Inferior parietal cortex (tissue), 1 donor: Measurements from ENCODE around the gene KRT83.
A peak's percentile ranks its signal among the peaks of the same experiment; 100 is the strongest.
"Not testable (repeated sequence)": the region's sequence is repeated elsewhere in the genome, so short reads cannot be mapped to it uniquely, and the experiment has no call there.

Experiments used
- DNase-seq: peaks from one replicate; pipeline ENCODE4 v3.0.0-alpha.2; 2016; ENCODE audit errors: extremely low spot score

Gene KRT83

DNA sequence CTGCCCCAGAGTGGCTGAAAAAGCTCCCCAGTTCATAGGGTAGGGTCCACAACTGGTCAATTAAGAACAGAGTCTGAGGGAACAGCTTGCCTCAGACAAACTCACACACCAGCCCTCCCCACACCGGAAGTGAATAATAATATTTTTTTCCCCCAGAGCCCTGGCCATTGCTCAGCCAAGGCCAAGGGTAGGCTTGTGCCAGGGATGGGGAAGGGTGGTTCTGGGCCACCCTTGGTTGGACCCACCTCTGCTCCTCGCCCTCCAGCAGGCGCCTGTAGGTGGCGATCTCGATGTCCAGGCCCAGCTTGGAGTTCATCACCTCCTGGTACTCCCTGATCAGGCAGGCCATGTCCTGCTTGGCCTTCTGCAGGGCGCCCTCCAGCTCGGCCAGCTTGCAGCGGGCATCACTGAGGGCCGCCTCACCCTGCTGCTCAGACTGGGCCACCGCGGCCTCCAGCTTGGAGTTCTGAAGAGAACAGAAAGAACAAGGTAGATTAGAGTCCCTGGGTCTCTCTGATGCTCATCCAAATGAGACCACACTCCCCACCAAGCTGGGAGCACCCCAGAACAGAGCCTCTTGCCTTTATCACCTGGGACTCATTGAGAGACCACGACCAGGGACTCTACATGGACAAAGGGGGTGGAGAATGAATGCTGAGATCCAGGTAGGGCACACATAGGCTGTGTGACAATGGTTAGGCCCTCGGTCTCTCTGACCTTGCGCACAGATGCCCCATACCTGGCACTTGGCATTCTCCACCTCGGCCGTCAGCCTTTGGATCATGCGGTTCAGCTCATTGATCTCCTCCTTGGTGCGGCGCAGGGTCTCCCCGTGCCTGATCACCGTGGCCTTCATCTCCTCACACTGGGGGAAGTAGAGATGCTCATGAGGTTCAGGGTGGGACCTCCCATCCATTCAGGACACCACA lies 34.1 kb downstream of the KRT83 start:
- not testable (repeated sequence) for DNase-seq

- DNase-seq, result no peak
Observed at GRCh38 chr12:52285851-52286530, 35.2 kb downstream of the KRT83 start.

GRCh38 chr12:52285172-52285745 lies 35.9 kb downstream of the KRT83 start:
- DNase-seq, result no peak

GRCh38 chr12:52284562-52285171 lies 36.5 kb downstream of the KRT83 start:
- no peak for DNase-seq

DNA sequence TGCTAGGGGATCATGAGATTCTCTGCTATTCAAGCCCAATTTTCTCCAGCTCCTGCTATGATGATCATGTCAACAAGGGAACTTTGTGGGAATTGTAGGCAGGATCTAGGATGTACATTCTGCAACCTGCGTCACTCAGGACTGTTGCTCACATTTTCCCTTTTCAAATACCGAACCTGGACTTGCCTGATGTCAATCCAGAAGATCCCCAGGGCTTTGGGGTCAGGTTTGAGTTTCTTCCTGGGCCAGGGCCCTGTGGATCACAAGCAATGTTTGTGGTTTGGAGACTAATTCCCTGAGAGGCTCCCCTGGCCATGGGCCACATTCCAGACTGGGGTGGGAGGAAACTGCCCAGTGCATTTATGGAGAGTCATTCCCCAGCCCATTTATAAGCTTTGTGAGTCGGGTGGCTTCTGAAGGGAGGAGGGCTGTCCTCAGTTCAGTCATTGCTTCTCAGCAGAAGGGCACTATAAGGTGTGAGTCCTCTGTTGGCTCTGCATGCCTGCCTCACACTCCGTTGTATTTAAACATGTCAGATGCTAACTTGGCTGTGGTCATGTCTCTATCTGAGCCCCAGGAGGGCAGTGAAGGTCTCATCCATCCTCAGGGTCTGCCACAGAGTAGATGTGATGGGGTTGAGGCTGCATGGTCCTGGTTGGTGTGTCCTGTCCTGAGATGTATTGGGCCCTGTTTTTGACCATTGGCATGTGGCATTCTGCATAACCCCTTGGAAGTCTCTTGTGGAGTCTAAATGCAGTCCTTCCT lies 40.2 kb downstream of the KRT83 start:
- DNase-seq, result no peak

GRCh38 chr12:52280319-52280795 lies 40.8 kb downstream of the KRT83 start:
- no peak for DNase-seq

GRCh38 chr12:52279422-52280318 lies 41.5 kb downstream of the KRT83 start:
- no peak for DNase-seq

DNA sequence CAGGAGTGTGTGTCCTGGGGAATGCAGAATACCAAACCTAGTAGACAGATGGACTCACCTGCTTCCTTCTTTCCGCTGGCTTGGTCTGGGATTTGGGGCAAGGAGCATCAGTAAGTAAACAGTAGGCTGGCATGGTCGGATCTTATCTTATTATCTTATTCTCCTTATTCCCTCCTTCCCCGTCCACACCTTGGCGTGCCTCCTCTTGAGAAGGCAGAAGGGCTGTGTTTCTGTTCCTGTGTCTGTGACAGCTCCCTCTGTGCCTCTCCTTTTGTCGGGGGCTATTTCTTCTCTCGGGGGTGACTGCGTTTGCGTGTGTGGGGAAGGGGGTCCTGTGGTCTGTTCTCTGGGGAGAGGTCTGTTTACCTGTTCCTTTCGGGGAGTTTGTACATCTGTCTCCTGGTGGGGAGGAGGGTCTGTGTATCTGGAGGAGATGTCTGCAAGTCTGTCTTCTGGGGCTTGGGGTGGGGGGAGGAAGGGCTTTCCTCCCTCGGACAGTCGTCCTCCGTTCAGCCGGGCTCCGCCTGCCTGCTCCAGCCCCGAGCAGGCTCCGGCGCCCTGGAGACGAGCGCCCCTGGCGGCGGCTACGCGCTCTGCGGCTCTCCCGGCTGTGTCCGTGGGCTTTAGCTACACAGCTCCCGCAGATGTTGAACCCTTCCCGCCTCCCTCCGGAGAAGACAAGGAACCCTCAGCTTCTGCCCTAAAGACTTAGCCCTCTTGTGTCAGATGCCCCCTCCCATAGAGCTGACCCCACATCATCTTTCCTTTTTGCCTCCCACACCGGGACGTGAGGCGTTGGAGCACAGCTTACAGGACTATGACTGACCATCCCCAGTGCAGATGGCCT lies 42.4 kb downstream of the KRT83 start:
- DNase-seq, result peak; percentile 75

DNA sequence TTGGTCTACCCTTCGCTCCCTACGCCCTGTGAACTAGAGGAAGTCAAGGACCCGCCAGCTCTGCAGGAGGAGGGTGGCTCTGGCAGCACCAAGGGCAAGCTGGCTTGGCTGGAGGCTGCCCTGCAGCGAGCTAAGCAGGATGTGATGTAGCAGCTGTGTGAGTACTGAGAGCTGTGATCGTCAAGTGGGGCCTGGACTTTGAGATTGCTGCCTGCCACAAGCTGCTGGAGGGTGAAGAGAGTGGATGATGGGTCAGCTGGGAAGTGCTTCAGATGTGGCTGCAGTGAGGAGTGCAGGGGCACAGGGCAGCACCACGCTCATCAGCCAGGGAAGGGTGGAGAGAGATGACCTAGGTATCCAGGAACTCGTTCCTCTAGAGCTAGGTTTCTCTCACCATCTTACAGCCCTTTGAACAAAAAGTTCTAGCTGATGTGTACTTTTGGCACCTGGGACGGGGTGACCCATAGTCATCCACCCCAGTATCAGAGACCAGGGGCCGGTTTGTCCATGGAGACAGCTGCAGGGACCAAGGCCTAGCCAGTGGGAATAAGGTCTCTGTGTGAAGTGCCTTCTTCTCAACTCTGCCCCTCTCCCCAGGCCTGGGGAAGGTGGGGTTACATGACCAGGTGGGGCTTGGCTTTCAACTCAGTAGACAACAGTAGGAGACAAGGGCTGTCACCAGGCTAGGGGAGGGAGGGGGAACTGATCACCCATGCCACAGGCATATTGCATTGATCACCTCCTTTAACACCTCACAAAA lies 43.5 kb downstream of the KRT83 start:
- no peak for DNase-seq

DNA sequence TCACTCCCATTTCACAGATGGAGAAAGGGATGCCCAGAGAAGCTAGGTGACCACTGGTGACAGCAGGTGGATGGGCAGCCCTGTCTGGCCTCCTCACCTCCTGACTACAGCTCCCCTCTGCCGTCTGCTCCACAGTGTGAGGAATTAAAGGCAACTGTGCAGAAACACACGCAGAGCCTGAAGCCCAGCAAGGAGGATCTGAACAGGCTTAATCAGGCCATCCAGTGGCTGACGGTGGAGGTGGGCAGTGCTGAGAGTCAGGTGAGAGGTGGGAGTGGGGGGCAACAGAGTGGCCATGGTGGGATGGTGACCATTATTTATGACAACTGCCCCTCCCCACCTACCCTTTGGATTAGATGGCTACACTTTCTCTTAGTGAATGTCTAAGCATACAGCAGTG lies 45.5 kb downstream of the KRT83 start:
- no peak for DNase-seq

- no peak for DNase-seq
Observed at GRCh38 chr12:52274521-52275120, 46.6 kb downstream of the KRT83 start, which contains the start of gene KRT86. Gene KRT86 (plus strand): TSS chr12:52274645. CDS start chr12:52301917, 27,272 bp downstream.

DNA sequence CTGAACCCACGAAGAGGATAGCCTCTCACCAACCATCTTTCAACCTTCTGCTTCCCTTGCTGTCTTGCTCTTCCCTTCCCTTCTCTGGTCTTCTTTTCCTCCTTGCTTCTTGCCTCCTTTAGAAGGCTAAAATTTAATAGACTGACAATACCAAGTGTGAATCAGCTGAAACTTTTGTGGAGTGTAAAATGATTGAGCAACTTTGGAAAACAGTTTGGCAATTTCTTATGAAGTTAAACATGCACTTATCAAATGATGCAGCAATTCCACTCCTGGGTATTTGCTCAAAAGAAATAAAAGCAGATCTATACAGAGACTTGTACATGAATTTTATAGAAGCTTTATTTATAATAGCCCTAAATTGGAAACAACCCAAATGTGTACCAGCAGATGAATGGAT lies 50.0 kb downstream of the KRT83 start:
- DNase-seq, result no peak

DNA sequence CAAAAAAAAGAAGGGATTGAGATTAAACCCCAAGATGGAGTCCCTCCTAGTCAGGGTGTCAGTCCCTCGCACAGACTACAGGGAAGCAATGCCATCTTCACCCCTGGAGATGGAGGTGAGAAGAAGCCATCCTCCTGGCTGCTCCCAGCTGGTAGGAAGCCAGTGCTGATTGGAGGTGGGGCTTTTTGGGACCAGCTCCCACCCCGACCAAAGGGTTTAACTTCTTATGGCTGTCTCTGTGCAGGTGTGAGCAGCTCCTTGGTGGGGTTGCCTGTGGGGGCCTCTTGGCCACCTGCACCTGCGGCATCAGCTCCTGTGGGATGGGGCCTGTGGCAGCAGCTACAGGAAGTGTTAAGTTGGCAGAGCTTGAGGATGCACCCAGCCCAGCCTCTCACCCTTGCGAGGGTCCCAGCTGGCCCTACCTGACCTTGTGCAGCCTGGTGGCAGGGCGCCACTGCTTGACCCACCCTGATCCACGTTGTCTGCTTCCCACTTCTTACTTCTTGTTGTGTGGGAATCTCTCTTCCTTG lies 50.6 kb downstream of the KRT83 start:
- no peak for DNase-seq

GRCh38 chr12:52268212-52268611 lies 53.0 kb downstream of the KRT83 start:
- no peak for DNase-seq

DNA sequence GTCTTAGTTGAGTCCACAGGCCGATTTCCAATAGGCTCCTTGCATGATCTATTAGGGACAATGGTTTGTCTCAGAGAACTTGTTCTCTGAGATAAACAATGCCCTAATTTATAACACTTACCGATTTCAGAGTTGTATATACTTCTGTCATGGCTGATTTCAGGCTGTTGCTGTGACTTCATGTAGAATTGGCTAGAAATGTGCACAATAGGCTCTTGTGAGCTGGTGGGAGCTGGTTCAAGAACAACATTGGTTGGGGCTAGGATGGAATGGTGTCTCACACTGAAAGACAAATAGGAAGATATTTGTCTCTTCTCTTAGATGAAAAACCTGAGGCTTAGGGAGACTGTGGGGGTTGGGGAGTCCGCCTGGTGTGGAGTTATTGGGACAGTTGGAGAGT lies 53.5 kb downstream of the KRT83 start:
- DNase-seq, result no peak

GRCh38 chr12:52267266-52267665 lies 53.9 kb downstream of the KRT83 start:
- DNase-seq, result no peak

DNA sequence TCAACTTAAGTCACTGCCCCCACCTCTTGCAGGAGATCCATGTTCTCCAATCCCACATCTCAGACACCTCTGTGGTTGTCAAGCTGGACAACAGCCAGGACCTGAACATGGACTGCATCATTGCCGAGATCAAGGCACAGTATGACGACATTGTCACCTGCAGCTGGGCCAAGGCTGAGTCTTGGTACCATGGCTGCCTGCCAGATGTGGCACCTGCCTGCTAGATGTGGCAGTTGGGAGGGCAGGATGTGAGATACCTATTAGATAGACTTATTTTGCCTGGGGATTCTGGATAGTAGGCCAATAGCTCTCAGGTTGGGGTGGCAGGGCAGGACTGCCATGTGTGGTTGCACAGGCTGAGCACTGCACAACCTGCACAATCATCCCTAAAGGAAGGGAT lies 54.7 kb downstream of the KRT83 start:
- DNase-seq, result no peak

- peak; percentile 34 for DNase-seq
Observed at GRCh38 chr12:52264435-52264825, 56.8 kb downstream of the KRT83 start.
